HEK293 (cell line): ENCODE data around the gene FBXO21.

Source experiments
- CTCF ChIA-PET: fragments of 350-600 bp; formaldehyde crosslinking; extraction: SDS; loops from one replicate; lab custom pipeline; 2021; ENCODE audit warnings: antibody characterized with exemption; lab: Yijun Ruan, JAX
- POLR2A ChIA-PET: fragments of 300-600 bp; formaldehyde crosslinking; extraction: SDS; loops from one replicate; lab custom pipeline; 2020; ENCODE audit warnings: antibody characterized with exemption, inconsistent platforms; lab: Yijun Ruan, JAX
- H3K27ac ChIP-seq: fragments of 200-500 bp; sonication (Bioruptor generic); 2 replicates; pipeline ENCODE4 v1.5.1; 2014; ENCODE audit warnings: low read depth, low read length, control low read depth, inconsistent platforms; ENCODE audit errors: extremely low read depth
- H3K36me3 ChIP-seq, 2 experiments: fragments of 200-500 bp in 1 of 2; sonication (Bioruptor generic) in 1 of 2; 1 replicate in 1 of 2; 2 replicates in 1 of 2; pipeline ENCODE4 v1.5.1; 2014 to 2017; ENCODE audit warnings: inconsistent platforms in 2 of 2, low read length in 2 of 2; ENCODE audit not compliant: control insufficient read depth in 2 of 2, insufficient read depth in 1 of 2
- H3K4me1 ChIP-seq: fragments of 200-500 bp; sonication (Bioruptor generic); 2 replicates; pipeline ENCODE4 v1.5.1; 2014; ENCODE audit warnings: mild to moderate bottlenecking, low read length, inconsistent platforms; ENCODE audit not compliant: control insufficient read depth, insufficient read depth
- H3K4me3 ChIP-seq: 2 replicates; pipeline ENCODE4 v1.5.1; 2011; ENCODE audit warnings: low read depth, mild to moderate bottlenecking, control low read depth, low read length, moderate library complexity
- H3K9me3 ChIP-seq: fragments of 200-500 bp; sonication (Bioruptor generic); 2 replicates; pipeline ENCODE4 v1.5.1; 2014; ENCODE audit warnings: low read depth, low read length, inconsistent platforms; ENCODE audit not compliant: control insufficient read depth, insufficient read depth
- GLI2 ChIP-seq: fragments of 450-650 bp; formaldehyde crosslinking; IDR thresholded peaks from 2 replicates; pipeline ENCODE4; 2017; ENCODE audit warnings: missing biosample characterization, missing genetic modification characterization, low read depth, borderline replicate concordance
- KLF8 ChIP-seq: fragments of 450-650 bp; formaldehyde crosslinking; IDR thresholded peaks from 2 replicates; pipeline ENCODE4 v1.5.1; 2016; ENCODE audit warnings: missing biosample characterization, missing genetic modification characterization
- MYNN ChIP-seq: fragments of 450-650 bp; formaldehyde crosslinking; IDR thresholded peaks from 2 replicates; pipeline ENCODE4 v1.5.1; 2016; ENCODE audit warnings: missing biosample characterization, missing genetic modification characterization, borderline replicate concordance
- PBX3 ChIP-seq: sonication (generic); formaldehyde crosslinking; IDR thresholded peaks from 2 replicates; pipeline ENCODE4 v1.8.1; 2022; ENCODE audit warnings: mild to moderate bottlenecking, moderate library complexity, missing genetic modification reagents
- PRDM2 ChIP-seq: fragments of 450-650 bp; formaldehyde crosslinking; IDR thresholded peaks from 2 replicates; pipeline ENCODE4 v1.5.1; 2016; ENCODE audit warnings: missing biosample characterization, missing genetic modification characterization, borderline replicate concordance
- SALL2 ChIP-seq: fragments of 450-650 bp; formaldehyde crosslinking; IDR thresholded peaks from 2 replicates; pipeline ENCODE4 v1.5.0; 2017; ENCODE audit warnings: missing biosample characterization, mild to moderate bottlenecking, missing genetic modification characterization, borderline replicate concordance
- TCF7L2 ChIP-seq: IDR thresholded peaks from 2 replicates; pipeline ENCODE4 v1.6.1; 2011; ENCODE audit warnings: low read depth, mild to moderate bottlenecking, inconsistent platforms, low read length, moderate library complexity, borderline replicate concordance
- TRIM28 ChIP-seq: IDR thresholded peaks from 2 replicates; pipeline ENCODE4 v1.6.1; 2011; ENCODE audit warnings: low read length, control low read depth, borderline replicate concordance
- ZBTB1 ChIP-seq: fragments of 450-650 bp; formaldehyde crosslinking; IDR thresholded peaks from 2 replicates; pipeline ENCODE4 v1.5.1; 2016; ENCODE audit warnings: missing biosample characterization, missing genetic modification characterization
- ZNF121 ChIP-seq: fragments of 450-650 bp; formaldehyde crosslinking; IDR thresholded peaks from 2 replicates; pipeline ENCODE4 v1.5.1; 2016; ENCODE audit warnings: missing biosample characterization, missing genetic modification characterization
- ZNF148 ChIP-seq: fragments of 450-650 bp; formaldehyde crosslinking; IDR thresholded peaks from 2 replicates; pipeline ENCODE4 v1.5.0; 2017; ENCODE audit warnings: missing biosample characterization, missing genetic modification characterization, borderline replicate concordance
- ZNF174 ChIP-seq: fragments of 450-650 bp; formaldehyde crosslinking; IDR thresholded peaks from 2 replicates; pipeline ENCODE4 v1.5.0; 2017; ENCODE audit warnings: missing biosample characterization, mild to moderate bottlenecking, missing genetic modification characterization
- ZNF596 ChIP-seq: fragments of 450-650 bp; IDR thresholded peaks from 2 replicates; pipeline ENCODE4 v1.5.0; 2018; ENCODE audit warnings: missing biosample characterization, mild to moderate bottlenecking, missing genetic modification characterization, moderate library complexity
- ZNF600 ChIP-seq: fragments of 450-650 bp; formaldehyde crosslinking; IDR thresholded peaks from 2 replicates; pipeline ENCODE4 v1.5.1; 2016; ENCODE audit warnings: missing biosample characterization, missing genetic modification characterization
- ZNF692 ChIP-seq: fragments of 450-650 bp; formaldehyde crosslinking; IDR thresholded peaks from 2 replicates; pipeline ENCODE4 v1.5.1; 2016; ENCODE audit warnings: missing biosample characterization, missing genetic modification characterization
- ZNF707 ChIP-seq: fragments of 450-650 bp; formaldehyde crosslinking; IDR thresholded peaks from 2 replicates; pipeline ENCODE4 v1.5.1; 2016; ENCODE audit warnings: missing biosample characterization, missing genetic modification characterization
- ZNF791 ChIP-seq: fragments of 450-650 bp; formaldehyde crosslinking; IDR thresholded peaks from 2 replicates; pipeline ENCODE4 v1.5.1; 2016; ENCODE audit warnings: missing biosample characterization, missing genetic modification characterization

Gene FBXO21

GRCh38 chr12:117130801-117131200, 59.5 kb downstream of the FBXO21 start:
- ChIA-PET POLR2A (no interaction called here), CTCF (interaction anchor here (0.7 to 2.8 kb wide), 7 partner anchors 11 to 427 kb away, joined by 3 to 13 read pairs (median 4); no protein-coding TSS in a partner anchor)
- no peak for TF ChIP-seq TCF7L2
- no peak for TF ChIP-seq ZNF148 (tag by site-specific recombination)
- no peak for TF ChIP-seq PBX3 (CRISPR knock-in tag)
- TF ChIP-seq PRDM2, result no peak
- no peak for TF ChIP-seq ZNF600 (tag by site-specific recombination)
- no peak for TF ChIP-seq MYNN (tag by site-specific recombination)
- TF ChIP-seq SALL2 (tag by site-specific recombination), result no peak
- no peak for TF ChIP-seq ZBTB1 (tag by site-specific recombination)
- no peak for TF ChIP-seq ZNF692 (tag by site-specific recombination)
- no peak for TF ChIP-seq ZNF596 (tag by site-specific recombination)
- TF ChIP-seq ZNF121 (tag by site-specific recombination), result no peak
- TF ChIP-seq GLI2, result no peak
- TF ChIP-seq KLF8 (tag by site-specific recombination), result no peak
- TF ChIP-seq ZNF174, result no peak
- TF ChIP-seq ZNF707, result no peak
- no peak for TF ChIP-seq TRIM28
- no peak for TF ChIP-seq ZNF791 (tag by site-specific recombination)
- Histone ChIP-seq H3K27ac (no peak overlapping the region), H3K4me1 (no peaks in the 10 kb centered on the region), H3K36me3 (no peaks in the 10 kb centered on the region), H3K4me3 (no peak overlapping the region), H3K9me3 (no peaks in the 10 kb centered on the region)
